Stimulated activated CD4-positive, alpha-beta T cell treated with anti-CD3 and anti-CD28 coated beads, Interleukin-2, amount 100 ng/mL, for 24 hours (primary cell): Measurements from ENCODE around the gene PCDHA3.
"Not testable (repeated sequence)": the region's sequence is repeated elsewhere in the genome, so short reads cannot be mapped to it uniquely, and the experiment has no call there.

ENCODE experiments used
- DNase-seq, 2 donors: peaks; one replicate each; pipeline ENCODE4 v3.0.0-alpha.2; 2020

The PCDHA3 gene

GRCh38 chr5:140821375-140822280, 20.8 kb downstream of the PCDHA3 start, which contains the start of gene PCDHA5:
PCDHA5 (plus strand) TSS chr5:140821613.
- DNase-seq = peak in 1 of 2 donors; percentile 58

DNA sequence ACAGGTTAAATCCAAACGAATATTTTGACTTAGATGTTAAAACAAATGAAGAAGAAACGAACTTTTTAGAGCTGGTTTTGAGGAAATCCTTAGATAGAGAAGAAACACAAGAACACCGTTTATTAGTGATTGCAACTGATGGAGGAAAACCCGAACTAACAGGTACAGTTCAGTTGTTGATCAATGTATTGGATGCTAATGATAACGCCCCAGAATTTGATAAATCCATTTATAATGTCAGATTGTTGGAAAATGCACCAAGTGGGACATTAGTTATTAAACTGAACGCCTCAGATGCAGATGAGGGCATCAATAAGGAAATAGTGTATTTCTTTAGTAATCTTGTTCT, 21.4 kb downstream of the PCDHA3 start:
- no peak for DNase-seq

GRCh38 chr5:140822969-140823368, 22.1 kb downstream of the PCDHA3 start:
- DNase-seq = not testable (repeated sequence)

GRCh38 chr5:140823475-140823874, 22.6 kb downstream of the PCDHA3 start:
- DNase-seq = no peak

DNA sequence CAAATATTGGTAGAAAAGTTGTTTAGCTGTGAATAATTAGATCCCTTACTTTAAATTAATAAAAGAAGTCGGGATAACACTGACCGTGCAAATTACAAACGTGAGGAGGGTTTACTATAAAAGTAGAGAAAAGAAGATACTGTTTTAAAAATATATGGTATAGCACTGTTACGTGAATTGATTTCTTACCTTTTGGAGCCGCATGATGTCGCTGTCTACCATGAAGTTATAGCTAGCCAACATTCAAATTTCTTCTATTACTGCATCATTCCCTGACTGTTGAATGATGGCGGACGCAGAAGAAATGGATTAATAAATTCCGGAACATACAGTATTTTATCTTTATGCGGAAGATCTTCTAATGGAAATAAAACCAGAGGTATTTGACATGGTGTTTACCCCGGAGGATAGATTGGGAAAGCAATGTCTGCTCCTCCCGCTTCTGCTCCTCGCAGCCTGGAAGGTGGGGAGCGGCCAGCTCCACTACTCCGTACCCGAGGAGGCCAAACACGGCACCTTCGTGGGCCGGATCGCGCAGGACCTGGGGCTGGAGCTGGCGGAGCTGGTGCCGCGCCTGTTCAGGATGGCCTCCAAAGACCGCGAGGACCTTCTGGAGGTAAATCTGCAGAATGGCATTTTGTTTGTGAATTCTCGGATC, 27.0 kb downstream of the PCDHA3 start, which contains the start of gene PCDHA6:
Gene PCDHA6 (plus strand): TSS at position 257 of the 658 bp plus-strand sequence. CDS start 132 bp downstream, at position 389.
- no peak for DNase-seq

- DNase-seq = no peak
Measured at GRCh38 chr5:140828362-140828737, 27.5 kb downstream of the PCDHA3 start.

DNA sequence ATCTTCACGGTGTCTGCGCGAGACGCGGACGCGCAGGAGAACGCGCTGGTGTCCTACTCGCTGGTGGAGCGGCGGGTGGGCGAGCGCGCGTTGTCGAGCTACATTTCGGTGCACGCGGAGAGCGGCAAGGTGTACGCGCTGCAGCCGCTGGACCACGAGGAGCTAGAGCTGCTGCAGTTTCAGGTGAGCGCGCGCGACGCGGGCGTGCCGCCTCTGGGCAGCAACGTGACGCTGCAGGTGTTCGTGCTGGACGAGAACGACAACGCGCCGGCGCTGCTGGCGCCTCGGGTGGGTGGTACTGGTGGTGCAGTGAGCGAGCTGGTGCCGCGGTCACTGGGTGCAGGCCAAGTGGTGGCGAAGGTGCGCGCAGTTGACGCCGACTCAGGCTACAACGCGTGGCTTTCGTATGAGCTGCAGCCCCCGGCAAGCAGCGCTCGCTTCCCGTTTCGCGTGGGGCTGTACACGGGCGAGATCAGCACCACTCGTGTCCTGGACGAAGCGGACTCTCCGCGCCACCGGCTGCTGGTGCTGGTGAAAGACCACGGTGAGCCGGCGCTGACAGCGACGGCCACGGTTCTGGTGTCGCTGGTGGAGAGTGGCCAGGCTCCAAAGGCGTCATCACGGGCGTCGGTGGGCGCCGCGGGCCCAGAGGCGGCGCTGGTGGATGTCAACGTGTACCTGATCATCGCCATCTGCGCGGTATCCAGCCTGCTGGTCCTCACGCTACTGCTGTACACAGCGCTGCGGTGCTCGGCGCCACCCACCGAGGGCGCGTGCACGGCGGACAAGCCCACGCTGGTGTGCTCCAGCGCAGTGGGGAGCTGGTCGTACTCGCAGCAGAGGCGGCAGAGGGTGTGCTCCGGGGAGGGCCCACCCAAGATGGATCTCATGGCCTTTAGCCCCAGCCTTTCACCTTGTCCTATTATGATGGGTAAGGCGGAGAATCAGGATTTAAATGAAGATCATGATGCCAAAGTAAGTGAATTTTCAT, 28.9 kb downstream of the PCDHA3 start:
- not testable (repeated sequence) for DNase-seq

DNA sequence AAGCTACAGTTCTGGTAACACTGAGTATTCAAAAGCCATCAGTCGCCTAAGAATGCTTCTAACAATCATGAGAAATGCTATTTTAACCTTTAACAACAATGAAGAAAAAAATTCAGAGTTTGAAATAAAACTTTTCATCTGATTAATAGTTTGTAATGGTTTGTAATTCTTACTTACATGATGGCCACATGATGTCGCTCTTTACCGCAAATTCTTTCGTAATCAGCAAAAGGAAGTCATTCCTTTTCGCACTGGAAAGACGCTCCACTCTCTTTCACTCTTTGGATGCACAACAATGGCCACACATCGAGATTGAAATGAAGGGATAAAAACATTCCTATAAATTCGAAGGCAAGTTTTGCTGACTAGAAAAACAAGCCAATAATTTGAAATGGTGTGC, 33.1 kb downstream of the PCDHA3 start, which contains the start of gene PCDHA7:
Gene PCDHA7 (plus strand): TSS at position 277 of the 400 bp plus-strand sequence. CDS start 115 bp downstream, at position 392.
- DNase-seq = no peak

- DNase-seq = not testable (repeated sequence)
Measured at GRCh38 chr5:140834439-140835008, 33.7 kb downstream of the PCDHA3 start.

DNA sequence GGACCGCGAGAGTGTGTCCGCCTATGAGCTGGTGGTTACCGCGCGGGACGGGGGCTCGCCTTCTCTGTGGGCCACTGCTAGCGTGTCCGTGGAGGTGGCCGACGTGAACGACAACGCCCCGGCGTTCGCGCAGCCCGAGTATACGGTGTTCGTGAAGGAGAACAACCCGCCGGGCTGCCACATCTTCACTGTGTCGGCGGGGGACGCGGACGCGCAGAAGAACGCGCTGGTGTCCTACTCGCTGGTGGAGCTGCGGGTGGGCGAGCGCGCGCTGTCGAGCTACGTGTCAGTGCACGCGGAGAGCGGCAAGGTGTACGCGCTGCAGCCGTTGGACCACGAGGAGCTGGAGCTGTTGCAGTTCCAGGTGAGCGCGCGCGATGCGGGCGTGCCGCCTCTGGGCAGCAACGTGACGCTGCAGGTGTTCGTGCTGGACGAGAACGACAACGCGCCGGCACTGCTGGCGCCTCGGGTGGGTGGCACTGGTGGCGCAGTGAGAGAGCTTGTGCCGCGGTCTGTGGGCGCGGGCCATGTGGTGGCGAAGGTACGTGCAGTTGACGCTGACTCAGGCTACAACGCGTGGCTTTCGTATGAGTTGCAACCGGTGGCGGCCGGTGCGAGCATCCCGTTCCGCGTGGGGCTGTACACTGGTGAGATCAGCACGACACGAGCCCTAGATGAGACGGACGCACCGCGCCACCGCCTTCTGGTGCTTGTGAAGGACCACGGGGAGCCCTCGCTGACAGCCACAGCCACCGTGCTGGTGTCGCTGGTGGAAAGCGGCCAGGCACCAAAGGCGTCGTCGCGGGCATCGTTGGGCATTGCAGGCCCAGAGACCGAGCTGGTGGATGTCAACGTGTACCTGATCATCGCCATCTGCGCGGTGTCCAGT, 35.0 kb downstream of the PCDHA3 start:
- no peak for DNase-seq

- DNase-seq = peak in 1 of 2 donors; percentile 23
Measured at GRCh38 chr5:140840978-140841962, 40.4 kb downstream of the PCDHA3 start, which contains the start of gene PCDHA8. PCDHA8 (plus strand) TSS chr5:140841187; CDS start chr5:140841322, 135 bp downstream.

DNA sequence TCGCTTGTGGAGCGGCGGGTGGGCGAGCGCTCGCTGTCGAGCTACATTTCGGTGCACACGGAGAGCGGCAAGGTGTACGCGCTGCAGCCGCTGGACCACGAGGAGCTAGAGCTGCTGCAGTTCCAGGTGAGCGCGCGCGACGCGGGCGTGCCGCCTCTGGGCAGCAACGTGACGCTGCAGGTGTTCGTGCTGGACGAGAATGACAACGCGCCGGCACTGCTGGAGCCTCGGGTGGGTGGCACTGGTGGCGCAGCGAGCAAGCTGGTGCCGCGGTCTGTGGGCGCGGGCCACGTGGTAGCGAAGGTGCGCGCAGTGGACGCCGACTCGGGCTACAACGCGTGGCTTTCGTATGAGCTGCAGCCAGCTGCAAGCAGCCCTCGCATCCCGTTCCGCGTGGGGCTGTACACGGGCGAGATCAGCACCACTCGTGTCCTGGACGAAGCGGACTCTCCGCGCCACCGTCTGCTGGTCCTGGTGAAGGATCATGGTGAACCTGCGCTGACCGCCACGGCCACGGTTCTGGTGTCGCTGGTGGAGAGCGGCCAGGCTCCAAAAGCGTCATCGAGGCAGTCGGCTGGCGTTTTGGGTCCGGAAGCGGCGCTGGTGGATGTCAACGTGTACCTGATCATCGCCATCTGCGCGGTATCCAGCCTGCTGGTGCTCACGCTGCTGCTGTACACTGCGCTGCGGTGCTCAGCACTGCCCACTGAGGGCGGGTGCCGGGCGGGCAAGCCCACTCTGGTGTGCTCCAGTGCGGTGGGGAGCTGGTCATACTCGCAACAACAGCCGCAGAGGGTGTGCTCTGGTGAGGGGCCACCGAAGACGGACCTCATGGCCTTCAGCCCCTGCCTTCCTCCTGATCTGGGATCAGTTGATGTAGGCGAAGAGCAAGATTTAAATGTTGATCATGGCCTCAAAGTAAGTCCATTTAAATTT, 42.2 kb downstream of the PCDHA3 start:
- DNase-seq = no peak

DNA sequence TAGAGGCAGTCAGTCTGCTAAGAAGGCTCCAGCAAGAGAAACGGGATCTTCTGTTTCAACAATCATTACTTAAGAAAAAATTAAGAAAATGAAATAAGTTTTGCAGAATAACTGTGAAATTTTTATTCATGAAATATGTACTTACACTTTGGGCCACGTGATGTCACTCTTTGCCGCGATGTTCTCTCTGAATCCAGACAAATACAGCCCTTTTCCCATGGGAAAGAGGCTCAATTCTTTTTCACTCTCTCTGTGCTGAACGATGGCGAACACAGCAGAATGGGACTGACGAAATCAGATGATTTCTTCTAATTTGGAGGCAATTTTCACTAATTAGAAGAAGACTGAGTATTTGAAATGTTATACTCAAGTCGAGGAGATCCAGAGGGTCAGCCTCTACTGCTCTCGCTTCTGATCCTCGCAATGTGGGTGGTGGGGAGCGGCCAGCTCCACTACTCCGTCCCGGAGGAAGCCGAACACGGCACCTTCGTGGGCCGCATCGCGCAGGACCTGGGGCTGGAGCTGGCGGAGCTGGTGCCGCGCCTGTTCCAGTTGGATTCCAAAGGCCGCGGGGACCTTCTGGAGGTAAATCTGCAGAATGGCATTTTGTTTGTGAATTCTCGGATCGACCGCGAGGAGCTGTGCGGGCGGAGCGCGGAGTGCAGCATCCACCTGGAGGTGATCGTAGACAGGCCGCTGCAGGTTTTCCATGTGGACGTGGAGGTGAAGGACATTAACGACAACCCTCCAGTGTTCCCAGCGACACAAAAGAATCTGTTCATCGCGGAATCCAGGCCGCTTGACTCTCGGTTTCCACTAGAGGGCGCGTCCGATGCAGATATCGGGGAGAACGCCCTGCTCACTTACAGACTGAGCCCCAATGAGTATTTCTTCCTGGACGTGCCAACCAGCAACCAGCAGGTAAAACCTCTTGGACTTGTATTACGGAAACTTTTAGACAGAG, 47.6 kb downstream of the PCDHA3 start, which contains the start of gene PCDHA9:
Gene PCDHA9 (plus strand): TSS at position 244 of the 964 bp plus-strand sequence. CDS start 114 bp downstream, at position 358.
- DNase-seq = not testable (repeated sequence)

DNA sequence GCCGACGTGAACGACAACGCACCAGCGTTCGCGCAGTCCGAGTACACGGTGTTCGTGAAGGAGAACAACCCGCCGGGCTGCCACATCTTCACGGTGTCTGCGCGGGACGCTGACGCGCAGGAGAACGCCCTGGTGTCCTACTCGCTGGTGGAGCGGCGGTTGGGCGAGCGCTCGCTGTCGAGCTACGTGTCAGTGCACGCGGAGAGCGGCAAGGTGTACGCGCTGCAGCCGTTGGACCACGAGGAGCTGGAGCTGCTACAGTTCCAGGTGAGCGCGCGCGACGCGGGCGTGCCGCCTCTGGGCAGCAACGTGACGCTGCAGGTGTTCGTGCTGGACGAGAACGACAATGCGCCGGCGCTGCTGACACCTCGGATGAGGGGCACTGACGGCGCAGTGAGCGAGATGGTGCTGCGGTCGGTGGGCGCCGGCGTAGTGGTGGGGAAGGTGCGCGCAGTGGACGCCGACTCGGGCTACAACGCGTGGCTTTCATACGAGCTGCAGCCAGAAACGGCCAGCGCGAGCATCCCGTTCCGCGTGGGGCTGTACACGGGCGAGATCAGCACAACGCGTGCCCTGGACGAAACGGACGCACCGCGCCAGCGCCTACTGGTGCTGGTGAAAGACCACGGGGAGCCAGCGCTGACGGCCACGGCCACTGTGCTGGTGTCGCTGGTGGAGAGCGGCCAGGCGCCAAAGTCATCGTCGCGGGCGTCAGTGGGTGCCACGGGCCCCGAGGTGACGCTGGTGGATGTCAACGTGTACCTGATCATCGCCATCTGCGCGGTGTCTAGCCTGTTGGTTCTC, 49.2 kb downstream of the PCDHA3 start:
- not testable (repeated sequence) for DNase-seq
